IPS-18c (cell line): ENCODE measurements around the gene B4GALNT4.
"Not testable (repeated sequence)": the region's sequence is repeated elsewhere in the genome, so short reads cannot be mapped to it uniquely, and the experiment has no call there.

Experiments
- H3K4me3 ChIP-seq: 2 replicates; pipeline ENCODE4 v1.7.0; 2013; ENCODE audit warnings: low read depth, mild to moderate bottlenecking, low read length, moderate library complexity; ENCODE audit not compliant: insufficient read depth
- H3K9me3 ChIP-seq: one replicate; pipeline ENCODE4 v1.6.1; 2013; ENCODE audit warnings: mild to moderate bottlenecking, low read length, moderate library complexity; ENCODE audit not compliant: control insufficient read depth, insufficient read depth

Gene B4GALNT4

GRCh38 chr11:406796-407650 lies 37.7 kb downstream of the B4GALNT4 start:
- no peaks in the 10 kb centered on the region for H3K9me3 ChIP-seq
- peak overlapping the region; percentile 53 for H3K4me3 ChIP-seq

GRCh38 chr11:407651-408123 lies 38.4 kb downstream of the B4GALNT4 start:
- Histone ChIP-seq H3K4me3 (no peak overlapping the region), H3K9me3 (no peaks in the 10 kb centered on the region)

- no peak overlapping the region for H3K4me3 ChIP-seq
Observed at GRCh38 chr11:408154-409007, 39.1 kb downstream of the B4GALNT4 start.

GRCh38 chr11:409008-409599 lies 39.8 kb downstream of the B4GALNT4 start:
- no peaks in the 10 kb centered on the region for H3K9me3 ChIP-seq

More at GRCh38 chr11:408154-409007, 39.1 kb downstream of the B4GALNT4 start:
- H3K9me3 ChIP-seq, result no peaks in the 10 kb centered on the region

GRCh38 chr11:409600-410483 lies 40.5 kb downstream of the B4GALNT4 start:
- H3K4me3 ChIP-seq, result no peak overlapping the region

More at GRCh38 chr11:409008-409599, 39.8 kb downstream of the B4GALNT4 start:
- no peak overlapping the region for H3K4me3 ChIP-seq

GRCh38 chr11:410711-411110 lies 41.4 kb downstream of the B4GALNT4 start:
- not testable (repeated sequence) for H3K9me3 ChIP-seq, H3K4me3 ChIP-seq

More at GRCh38 chr11:409600-410483, 40.5 kb downstream of the B4GALNT4 start:
- H3K9me3 ChIP-seq, result no peaks in the 10 kb centered on the region

GRCh38 chr11:411520-411919 lies 42.2 kb downstream of the B4GALNT4 start:
- H3K4me3 ChIP-seq, H3K9me3 ChIP-seq: not testable (repeated sequence)

- H3K4me3 ChIP-seq, result no peak overlapping the region
- no peaks in the 10 kb centered on the region for H3K9me3 ChIP-seq
Observed at GRCh38 chr11:412641-413119, 43.4 kb downstream of the B4GALNT4 start.

- Histone ChIP-seq H3K4me3 (no peak overlapping the region), H3K9me3 (no peaks in the 10 kb centered on the region)
Observed at GRCh38 chr11:413120-414081, 44.1 kb downstream of the B4GALNT4 start.

- H3K9me3 ChIP-seq, result no peaks in the 10 kb centered on the region
Observed at GRCh38 chr11:414318-414857, 45.1 kb downstream of the B4GALNT4 start.

GRCh38 chr11:415640-416041 lies 46.3 kb downstream of the B4GALNT4 start:
- Histone ChIP-seq H3K4me3 (0 out of 2 replicates have a peak overlapping the region, but pooled peaks have one; percentile 69), H3K9me3 (no peaks in the 10 kb centered on the region)

More at GRCh38 chr11:414318-414857, 45.1 kb downstream of the B4GALNT4 start:
- H3K4me3 ChIP-seq, result no peak overlapping the region

- Histone ChIP-seq H3K4me3 (peak overlapping the region; percentile 69), H3K9me3 (no peaks in the 10 kb centered on the region)
Observed at GRCh38 chr11:416051-416756, 46.9 kb downstream of the B4GALNT4 start.

- no peaks in the 10 kb centered on the region for H3K9me3 ChIP-seq
- H3K4me3 ChIP-seq, result peak overlapping the region; percentile 69
Observed at GRCh38 chr11:416757-417621, 47.7 kb downstream of the B4GALNT4 start.
